OCI-LY7 (cell line): ENCODE data around the gene GRM5. TPM values are rescaled to one million over a fixed set of nuclear protein-coding genes. Genes with fewer than 3 reads are reported as not detected.

Experiments
- BruUV-seq: library from RNA; stranded (reverse); fragments of 400-500 nt; replicated peaks from 2 replicates; lab custom pipeline; 2021; lab: Mats Ljungman, UMichigan
- CTCF ChIA-PET: fragments of 300-600 bp; sonication (Branson Sonifier 250); formaldehyde crosslinking; loops from one replicate; lab custom pipeline; 2022; ENCODE audit warnings: antibody characterized with exemption; ENCODE audit not compliant: unreplicated experiment; lab: Charles Lee
- POLR2A ChIA-PET: fragments of 300-600 bp; sonication (Branson Sonifier 250); formaldehyde crosslinking; loops from one replicate; lab custom pipeline; 2022; ENCODE audit warnings: antibody characterized with exemption; lab: Charles Lee
- DNase-seq: peaks from one replicate; pipeline ENCODE4 v3.0.0-alpha.2; 2015; ENCODE audit warnings: low spot score
- H2AFZ ChIP-seq: fragments of 200-600 bp; sonication (generic), shearing (Covaris generic); 2 replicates; pipeline ENCODE4 v1.6.1; 2014; ENCODE audit warnings: mild to moderate bottlenecking, antibody characterized with exemption, low read length, moderate library complexity
- H3K27ac ChIP-seq: fragments of 200-600 bp; sonication (generic); 2 replicates; pipeline ENCODE4 v1.5.1; 2014; ENCODE audit warnings: mixed run types, low read depth, mild to moderate bottlenecking, moderate library complexity, low read length, inconsistent platforms; ENCODE audit not compliant: poor library complexity, severe bottlenecking
- H3K36me3 ChIP-seq: fragments of 200-600 bp; sonication (generic); 2 replicates; pipeline ENCODE4 v1.6.1; 2014; ENCODE audit warnings: mild to moderate bottlenecking, antibody characterized with exemption, low read length, moderate library complexity, mixed read lengths; ENCODE audit not compliant: insufficient read depth
- H3K4me1 ChIP-seq: fragments of 200-600 bp; sonication (generic); 2 replicates; pipeline ENCODE4 v1.5.1; 2014; ENCODE audit warnings: mild to moderate bottlenecking, low read length; ENCODE audit not compliant: insufficient read depth, poor library complexity, severe bottlenecking
- H3K4me2 ChIP-seq: fragments of 200-600 bp; sonication (generic); 2 replicates; pipeline ENCODE4 v1.6.1; 2014; ENCODE audit warnings: mild to moderate bottlenecking, low read length
- H3K4me3 ChIP-seq: fragments of 200-600 bp; sonication (generic); 2 replicates; pipeline ENCODE4 v1.5.1; 2014; ENCODE audit warnings: mild to moderate bottlenecking, low read depth, low read length; ENCODE audit not compliant: poor library complexity, severe bottlenecking
- H3K79me2 ChIP-seq: fragments of 200-600 bp; sonication (generic); 2 replicates; pipeline ENCODE4 v1.6.1; 2016; ENCODE audit warnings: low read depth, mild to moderate bottlenecking, low read length, moderate library complexity, mixed read lengths; ENCODE audit not compliant: insufficient read depth
- H3K9me2 ChIP-seq: fragments of 200-600 bp; sonication (generic); 2 replicates; pipeline ENCODE4 v1.6.1; 2016; ENCODE audit warnings: mild to moderate bottlenecking, low read length, mixed read lengths; ENCODE audit not compliant: insufficient read depth
- H3K9me3 ChIP-seq: fragments of 200-600 bp; sonication (generic); 2 replicates; pipeline ENCODE4 v1.6.1; 2014; ENCODE audit warnings: mild to moderate bottlenecking, mixed run types, low read length, mixed read lengths
- H4K20me1 ChIP-seq: fragments of 200-600 bp; sonication (generic); 2 replicates; pipeline ENCODE4 v1.6.1; 2014; ENCODE audit warnings: mild to moderate bottlenecking, antibody characterized with exemption, low read length, moderate library complexity, mixed read lengths; ENCODE audit not compliant: insufficient read depth
- EZH2phosphoT487 ChIP-seq: fragments of 200-600 bp; sonication (generic); IDR thresholded peaks from 2 replicates; pipeline ENCODE4 v1.6.1; 2018; ENCODE audit warnings: low read depth, borderline replicate concordance, mild to moderate bottlenecking, mixed run types, antibody characterized with exemption, low read length, moderate library complexity, mixed read lengths
- intact Hi-C: fragments of 100-400 bp; cut with micrococcal nuclease; formaldehyde crosslinking; loops from one replicate; pipeline ENCODE4 v1.10.0; 2022; ENCODE audit not compliant: unreplicated experiment
- total RNA-seq, 2 experiments: library from RNA; depleted of rRNA in 1 of 2; stranded (reverse); fragments of >200 nt in 1 of 2; shearing (Covaris generic) in 1 of 2; gene quantifications; 2 replicates each; pipeline ENCODE4 v1.2.3, GENCODE V29; 2014 to 2022
- TF ChIP-seq, protein P1 (sequence below): fragments of 200-600 bp; sonication (generic); conservative IDR thresholded peaks from 2 replicates; pipeline ENCODE4 v1.5.1; 2014; ENCODE audit warnings: mild to moderate bottlenecking, antibody characterized with exemption, low read length, moderate library complexity, mixed read lengths

GRM5 gene
- total RNA-seq, 2 experiments from 2014 or later, result not detected

DNA sequence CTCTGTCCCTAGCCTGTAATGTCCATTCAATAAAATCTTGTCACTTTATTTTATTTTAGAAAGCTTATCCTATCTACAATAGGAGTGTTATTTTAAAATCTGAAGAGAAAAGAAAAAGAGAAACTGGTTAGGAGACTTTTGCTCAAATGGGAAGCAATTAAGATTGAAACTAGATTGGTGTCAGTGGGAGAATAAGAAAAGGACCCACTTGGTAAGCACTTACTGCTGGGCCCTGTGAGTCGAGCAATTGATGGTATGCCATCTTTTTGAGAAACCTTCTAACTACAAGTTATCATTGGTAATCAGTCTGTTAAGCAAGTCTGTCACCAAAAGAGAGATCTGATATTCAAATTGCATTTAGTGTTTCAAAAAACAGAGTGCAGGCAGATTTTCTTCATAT is 258.4 kb downstream of the GRM5 start:
- no peak overlapping the region for H2AFZ ChIP-seq
- no peak overlapping the region for H3K4me2 ChIP-seq
- no peaks in the 10 kb centered on the region for H4K20me1 ChIP-seq
- no peak overlapping the region for H3K4me3 ChIP-seq
- H3K36me3 ChIP-seq, result no peaks in the 10 kb centered on the region
- no peaks in the 10 kb centered on the region for H3K79me2 ChIP-seq
- no peak for DNase-seq
- CTCF ChIA-PET, result no interaction called here
- POLR2A ChIA-PET, result no interaction called here
- no peaks in the 10 kb centered on the region for H3K9me2 ChIP-seq
- no peak for TF ChIP-seq EZH2phosphoT487
- TF ChIP-seq, protein P1, sequence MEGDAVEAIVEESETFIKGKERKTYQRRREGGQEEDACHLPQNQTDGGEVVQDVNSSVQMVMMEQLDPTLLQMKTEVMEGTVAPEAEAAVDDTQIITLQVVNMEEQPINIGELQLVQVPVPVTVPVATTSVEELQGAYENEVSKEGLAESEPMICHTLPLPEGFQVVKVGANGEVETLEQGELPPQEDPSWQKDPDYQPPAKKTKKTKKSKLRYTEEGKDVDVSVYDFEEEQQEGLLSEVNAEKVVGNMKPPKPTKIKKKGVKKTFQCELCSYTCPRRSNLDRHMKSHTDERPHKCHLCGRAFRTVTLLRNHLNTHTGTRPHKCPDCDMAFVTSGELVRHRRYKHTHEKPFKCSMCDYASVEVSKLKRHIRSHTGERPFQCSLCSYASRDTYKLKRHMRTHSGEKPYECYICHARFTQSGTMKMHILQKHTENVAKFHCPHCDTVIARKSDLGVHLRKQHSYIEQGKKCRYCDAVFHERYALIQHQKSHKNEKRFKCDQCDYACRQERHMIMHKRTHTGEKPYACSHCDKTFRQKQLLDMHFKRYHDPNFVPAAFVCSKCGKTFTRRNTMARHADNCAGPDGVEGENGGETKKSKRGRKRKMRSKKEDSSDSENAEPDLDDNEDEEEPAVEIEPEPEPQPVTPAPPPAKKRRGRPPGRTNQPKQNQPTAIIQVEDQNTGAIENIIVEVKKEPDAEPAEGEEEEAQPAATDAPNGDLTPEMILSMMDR, result no peak
- no peaks in the 10 kb centered on the region for H3K4me1 ChIP-seq
- intact Hi-C loops, result no loop called here
- no peaks in the 10 kb centered on the region for H3K9me3 ChIP-seq
- no TSS peak for BruUV-seq
- H3K27ac ChIP-seq, result no peak overlapping the region

DNA sequence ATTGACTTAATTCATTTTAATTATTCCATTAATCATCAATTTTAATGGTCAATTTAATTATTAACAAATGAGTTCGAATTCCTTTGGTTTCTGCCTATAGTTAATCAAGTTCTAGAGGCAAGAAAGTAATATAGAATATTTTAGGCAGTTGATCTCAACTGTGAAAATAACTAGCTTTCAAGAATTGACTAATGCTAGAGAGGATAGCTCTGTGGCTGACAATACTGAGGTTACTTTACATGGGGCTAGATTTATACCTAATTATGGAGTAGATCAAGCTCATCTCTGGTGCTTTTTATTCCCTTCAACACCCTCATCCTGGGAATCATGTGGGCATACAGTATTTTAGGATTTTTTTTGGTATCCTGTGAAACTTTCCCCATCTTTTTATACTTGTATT is 259.4 kb downstream of the GRM5 start:
- Histone ChIP-seq H3K36me3 (no peaks in the 10 kb centered on the region), H3K4me3 (no peak overlapping the region), H3K9me3 (no peaks in the 10 kb centered on the region), H3K4me1 (no peaks in the 10 kb centered on the region), H3K27ac (no peak overlapping the region), H3K9me2 (no peaks in the 10 kb centered on the region), H4K20me1 (no peaks in the 10 kb centered on the region), H3K79me2 (no peaks in the 10 kb centered on the region), H2AFZ (no peak overlapping the region), H3K4me2 (no peak overlapping the region)
- TF ChIP-seq, protein P1, result no peak
- no peak for TF ChIP-seq EZH2phosphoT487
- no TSS peak for BruUV-seq
- CTCF ChIA-PET, result no interaction called here
- DNase-seq, result no peak
- intact Hi-C loops, result no loop called here
- POLR2A ChIA-PET, result interaction anchor here (0.6 kb wide), 1 partner anchor 172 kb away, joined by 4 read pairs; no protein-coding TSS in a partner anchor

DNA sequence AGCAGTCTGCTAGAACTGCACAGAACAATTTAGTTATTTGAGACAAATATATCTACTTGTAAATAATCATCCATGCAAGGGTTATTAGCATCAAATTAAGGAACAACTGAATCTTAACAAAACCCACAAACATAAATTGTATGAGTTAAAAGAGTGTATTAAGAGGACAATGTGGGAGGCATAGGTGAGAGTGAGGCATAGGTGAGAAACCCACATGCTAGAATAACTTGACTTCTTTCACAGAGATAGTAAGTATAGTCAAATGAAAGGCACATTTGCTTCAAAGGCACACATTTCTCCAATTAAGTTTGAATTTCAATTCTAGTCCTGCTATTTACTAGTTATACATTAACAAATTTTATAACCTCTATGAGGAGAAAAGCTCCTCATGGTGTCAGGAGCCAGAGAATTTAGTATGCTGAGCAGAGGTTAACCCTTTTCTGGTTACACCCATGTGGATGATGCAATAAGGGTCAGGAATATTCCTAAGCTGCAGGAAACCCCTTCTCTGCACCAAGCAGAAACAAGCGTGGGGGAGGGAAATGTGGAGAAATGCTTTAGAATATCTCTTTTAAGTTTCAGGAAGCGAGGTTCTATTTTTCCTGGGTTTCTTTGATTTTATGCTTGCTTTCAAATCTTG is 264.2 kb downstream of the GRM5 start:
- CTCF ChIA-PET, result no interaction called here
- POLR2A ChIA-PET, result interaction anchor here (1.3 kb wide), 1 partner anchor 9 kb away, joined by 3 read pairs; no protein-coding TSS in a partner anchor
- no peak overlapping the region for H3K27ac ChIP-seq
- H3K9me2 ChIP-seq, result no peaks in the 10 kb centered on the region
- no peak overlapping the region for H2AFZ ChIP-seq
- H3K9me3 ChIP-seq, result no peaks in the 10 kb centered on the region
- intact Hi-C loops, result no loop called here
- H3K36me3 ChIP-seq, result no peaks in the 10 kb centered on the region
- H3K4me1 ChIP-seq, result no peaks in the 10 kb centered on the region
- no peak overlapping the region for H3K4me3 ChIP-seq
- TF ChIP-seq, protein P1, result no peak
- TF ChIP-seq EZH2phosphoT487, result no peak
- no peaks in the 10 kb centered on the region for H4K20me1 ChIP-seq
- DNase-seq, result no peak
- no peak overlapping the region for H3K4me2 ChIP-seq
- BruUV-seq, result no TSS peak
- H3K79me2 ChIP-seq, result no peaks in the 10 kb centered on the region
